H1 (cell line): Measurements from ENCODE around the gene TMEM63C. TPM values are rescaled to one million over a fixed set of nuclear protein-coding genes. Genes with fewer than 3 reads are reported as not detected.

Experiments used
- CTCF ChIA-PET: fragments of 300-600 bp; sonication (Branson Sonifier 250); formaldehyde crosslinking; loops from one replicate; lab custom pipeline; 2021; ENCODE audit not compliant: partially characterized antibody; lab: Charles Lee
- POLR2A ChIA-PET: fragments of 300-600 bp; sonication (Branson Sonifier 250); formaldehyde crosslinking; loops from one replicate; lab custom pipeline; 2021; ENCODE audit warnings: inconsistent platforms; ENCODE audit not compliant: partially characterized antibody; lab: Charles Lee
- DNase-seq, 2 experiments: peaks; one replicate each; pipeline versions ENCODE4 v3.0.0 to v3.0.0-alpha.2; 2010 to 2022; ENCODE audit warnings: low spot score in 2 of 2, low read depth in 1 of 2, mixed read lengths in 1 of 2
- FAIRE-seq: peaks from 2 replicates; lab custom pipeline; 2011; peaks lifted over from hg19 to GRCh38; lab: Jason Lieb, UNC
- H2AFZ ChIP-seq: 2 replicates; pipeline ENCODE4 v1.8.1; 2012; ENCODE audit warnings: low read length, inconsistent platforms
- H2AK5ac ChIP-seq: 2 replicates; pipeline ENCODE4 v1.6.1; 2013; ENCODE audit warnings: low read depth, low read length
- H2BK120ac ChIP-seq: replicated peaks from 2 replicates; pipeline ENCODE3; 2013; ENCODE audit warnings: low read depth, low read length, inconsistent platforms
- H2BK12ac ChIP-seq: 2 replicates; pipeline ENCODE4 v1.6.1; 2013; ENCODE audit warnings: low read depth, low read length
- H2BK15ac ChIP-seq: 2 replicates; pipeline ENCODE4 v1.6.1; 2013; ENCODE audit warnings: low read length
- H2BK20ac ChIP-seq: 2 replicates; pipeline ENCODE4 v1.6.1; 2013; ENCODE audit warnings: low read length
- H2BK5ac ChIP-seq: 2 replicates; pipeline ENCODE4 v1.6.1; 2013; ENCODE audit warnings: low read depth, low read length
- H3K14ac ChIP-seq: 2 replicates; pipeline ENCODE4 v1.6.1; 2013; ENCODE audit warnings: inconsistent platforms; ENCODE audit not compliant: insufficient read length
- H3K18ac ChIP-seq: 2 replicates; pipeline ENCODE4 v1.6.1; 2013; ENCODE audit warnings: low read length; ENCODE audit errors: extremely low read depth
- H3K23ac ChIP-seq: 2 replicates; pipeline ENCODE4 v1.6.1; 2013; ENCODE audit warnings: inconsistent platforms; ENCODE audit not compliant: insufficient read length
- H3K23me2 ChIP-seq: 2 replicates; pipeline ENCODE4 v1.6.1; 2013; ENCODE audit warnings: low read depth, low read length
- H3K27ac ChIP-seq: 2 replicates; pipeline ENCODE4 v1.6.1; 2011; ENCODE audit warnings: low read depth, low read length, inconsistent platforms
- H3K27me3 ChIP-seq, 4 experiments: replicated peaks in 1 of 4; 1 replicate in 1 of 4; 2 replicates in 3 of 4; pipeline versions ENCODE4 v1.6.1 to v1.8.1; 2011 to 2013; ENCODE audit warnings: low read length in 3 of 4, mild to moderate bottlenecking in 3 of 4, inconsistent platforms in 2 of 4, mixed read lengths in 2 of 4, moderate library complexity in 1 of 4; ENCODE audit not compliant: control insufficient read depth in 3 of 4, insufficient read depth in 3 of 4; ENCODE audit errors: extremely low read depth in 1 of 4
- H3K36me3 ChIP-seq, 4 experiments: 2 replicates each; pipeline versions ENCODE4 v1.6.1 to v1.8.1; 2011 to 2013; ENCODE audit warnings: mild to moderate bottlenecking in 4 of 4, low read length in 3 of 4, moderate library complexity in 2 of 4, control low read depth in 1 of 4, inconsistent platforms in 1 of 4; ENCODE audit not compliant: insufficient read depth in 4 of 4, control insufficient read depth in 2 of 4
- H3K4ac ChIP-seq: replicated peaks from 2 replicates; pipeline ENCODE3; 2013; ENCODE audit warnings: low read length, low read depth, mixed read lengths, inconsistent platforms; ENCODE audit not compliant: insufficient read length
- H3K4me1 ChIP-seq, 4 experiments: replicated peaks in 1 of 4; 1 replicate in 1 of 4; 2 replicates in 3 of 4; pipeline versions ENCODE4 v1.6.1 to v1.8.1; 2011 to 2013; ENCODE audit warnings: low read length in 3 of 4, inconsistent platforms in 2 of 4, mixed read lengths in 1 of 4; ENCODE audit not compliant: insufficient read depth in 4 of 4, control insufficient read depth in 3 of 4
- H3K4me2 ChIP-seq, 2 experiments: 2 replicates each; pipeline versions ENCODE4 v1.6.1 to v1.8.1; 2011 to 2013; ENCODE audit warnings: low read depth in 2 of 2, low read length in 2 of 2, control low read depth in 1 of 2, inconsistent platforms in 1 of 2, mild to moderate bottlenecking in 1 of 2; ENCODE audit not compliant: insufficient read depth in 1 of 2
- H3K4me3 ChIP-seq, 4 experiments: fragments of 200-600, 300-600 bp in 1 of 4; sonication (generic), shearing (Covaris generic), sonication (Bioruptor Twin) in 1 of 4; 2 replicates each; pipeline versions ENCODE4 v1.5.1 to v1.8.1; 2011 to 2016; ENCODE audit warnings: low read length in 4 of 4, low read depth in 3 of 4, control low read depth in 2 of 4, inconsistent platforms in 2 of 4, mild to moderate bottlenecking in 2 of 4, mixed read lengths in 1 of 4, moderate library complexity in 1 of 4; ENCODE audit not compliant: insufficient read depth in 2 of 4; ENCODE audit errors: extremely low read depth in 1 of 4
- H3K56ac ChIP-seq: replicated peaks from 2 replicates; pipeline ENCODE3; 2013; ENCODE audit warnings: low read depth, mild to moderate bottlenecking, mixed read lengths, low read length, inconsistent platforms; ENCODE audit not compliant: insufficient read length
- H3K79me1 ChIP-seq: 2 replicates; pipeline ENCODE4 v1.6.1; 2013; ENCODE audit warnings: low read depth, low read length, control low read depth
- H3K79me2 ChIP-seq, 2 experiments: 2 replicates each; pipeline versions ENCODE4 v1.6.1 to v1.8.1; 2012 to 2013; ENCODE audit warnings: low read length in 2 of 2, mild to moderate bottlenecking in 2 of 2, inconsistent platforms in 1 of 2; ENCODE audit not compliant: insufficient read depth in 2 of 2, control insufficient read depth in 1 of 2
- H3K9ac ChIP-seq, 4 experiments: replicated peaks in 1 of 4; 1 replicate in 1 of 4; 2 replicates in 3 of 4; pipeline versions ENCODE4 v1.6.1 to v1.8.1; 2011 to 2013; ENCODE audit warnings: low read depth in 3 of 4, low read length in 3 of 4, control low read depth in 2 of 4, mild to moderate bottlenecking in 2 of 4, moderate library complexity in 2 of 4, inconsistent platforms in 1 of 4; ENCODE audit errors: extremely low read depth in 1 of 4
- H3K9me3 ChIP-seq, 2 experiments: 2 replicates each; pipeline versions ENCODE4 v1.6.1 to v1.8.1; 2012 to 2013; ENCODE audit warnings: mild to moderate bottlenecking in 2 of 2, moderate library complexity in 2 of 2, control low read depth in 1 of 2, inconsistent platforms in 1 of 2, low read depth in 1 of 2, low read length in 1 of 2, mixed read lengths in 1 of 2; ENCODE audit not compliant: insufficient read depth in 2 of 2
- H4K20me1 ChIP-seq, 2 experiments: replicated peaks in 1 of 2; 2 replicates each; pipeline versions ENCODE3 to v1.8.1; 2011 to 2013; ENCODE audit warnings: inconsistent platforms in 2 of 2, low read length in 2 of 2, mild to moderate bottlenecking in 1 of 2; ENCODE audit not compliant: insufficient read depth in 2 of 2, control insufficient read depth in 1 of 2
- H4K5ac ChIP-seq: 2 replicates; pipeline ENCODE4 v1.6.1; 2013; ENCODE audit warnings: low read length, low read depth, mixed read lengths, inconsistent platforms; ENCODE audit not compliant: insufficient read length
- H4K8ac ChIP-seq: 2 replicates; pipeline ENCODE4 v1.8.0; 2013; ENCODE audit warnings: mild to moderate bottlenecking, moderate library complexity, low read length, inconsistent platforms; ENCODE audit not compliant: insufficient read depth; ENCODE audit errors: extremely low read depth
- H4K91ac ChIP-seq: replicated peaks from 2 replicates; pipeline ENCODE3; 2013; ENCODE audit warnings: low read length, mixed read lengths, inconsistent platforms; ENCODE audit not compliant: insufficient read length
- BACH1 ChIP-seq: IDR thresholded peaks from 2 replicates; pipeline ENCODE4 v1.6.1; 2012; ENCODE audit warnings: low read length, improper control_type of control experiment
- BRCA1 ChIP-seq: IDR thresholded peaks from 2 replicates; pipeline ENCODE4 v1.6.1; 2012; ENCODE audit warnings: low read depth, low read length, improper control_type of control experiment
- CHD1 ChIP-seq: IDR thresholded peaks from 2 replicates; pipeline ENCODE4 v1.6.1; 2012; ENCODE audit warnings: low read depth, low read length, improper control_type of control experiment
- EGR1 ChIP-seq: IDR thresholded peaks from 2 replicates; pipeline ENCODE4 v1.6.1; 2011; ENCODE audit warnings: low read depth, low read length, borderline replicate concordance
- FOSL1 ChIP-seq: IDR thresholded peaks from 2 replicates; pipeline ENCODE4 v1.6.1; 2011; ENCODE audit warnings: mild to moderate bottlenecking, low read depth, low read length, moderate library complexity; ENCODE audit not compliant: insufficient read depth
- NRF1 ChIP-seq: IDR thresholded peaks from 2 replicates; pipeline ENCODE4 v1.6.1; 2011; ENCODE audit warnings: mild to moderate bottlenecking, low read depth, low read length, improper control_type of control experiment
- POLR2AphosphoS5 ChIP-seq: IDR thresholded peaks from 2 replicates; pipeline ENCODE4 v1.6.1; 2011; ENCODE audit warnings: low read depth, low read length
- RAD21 ChIP-seq, 2 experiments: IDR thresholded peaks in 1 of 2; conservative IDR thresholded peaks in 1 of 2; 2 replicates each; pipeline ENCODE4 v1.6.1; 2011; ENCODE audit warnings: low read depth in 2 of 2, low read length in 2 of 2, improper control_type of control experiment in 1 of 2, inconsistent platforms in 1 of 2, mild to moderate bottlenecking in 1 of 2, moderate library complexity in 1 of 2
- RBBP5 ChIP-seq: IDR thresholded peaks from 2 replicates; pipeline ENCODE4 v1.7.1; 2012; ENCODE audit warnings: low read depth, mild to moderate bottlenecking, inconsistent platforms, low read length, moderate library complexity, borderline replicate concordance
- SIX5 ChIP-seq: IDR thresholded peaks from 2 replicates; pipeline ENCODE4 v1.6.1; 2011; ENCODE audit warnings: mild to moderate bottlenecking, low read depth, low read length
- SUZ12 ChIP-seq: fragments of 200-600 bp; sonication (generic); IDR thresholded peaks from 2 replicates; pipeline ENCODE4 v1.6.1; 2012; ENCODE audit warnings: mild to moderate bottlenecking, inconsistent platforms, low read length, moderate library complexity, mixed read lengths
- TAF1 ChIP-seq: IDR thresholded peaks from 2 replicates; pipeline ENCODE4 v1.6.1; 2011; ENCODE audit warnings: mild to moderate bottlenecking, low read depth, low read length
- WGBS, 2 experiments: shearing (Covaris generic) in 1 of 2; methylation state at CpG; one replicate each; pipeline versions ENCODE4 v1.1.6 to v1.1.7; 2013 to 2015; ENCODE audit warnings: low lambda C conversion rate in 2 of 2, mixed read lengths in 2 of 2, inconsistent platforms in 1 of 2, low coverage in 1 of 2, missing lambda C conversion rate in 1 of 2; ENCODE audit not compliant: insufficient replicate concordance in 2 of 2, insufficient coverage in 1 of 2, insufficient read length in 1 of 2; ENCODE audit errors: extremely low coverage in 1 of 2, missing lambda C conversion rate in 1 of 2; 5-methylcytosine and 5-hydroxymethylcytosine counted together
- polyA plus RNA-seq, 7 experiments: library from polyadenylated mRNA; depleted of rRNA in 3 of 7; stranded (reverse) in 5 of 7; unstranded in 2 of 7; fragments of >200 nt in 5 of 7; fragments of 200-250 nt in 2 of 7; gene quantifications; 1 replicate in 5 of 7; 2 replicates in 1 of 7; 4 replicates in 1 of 7; pipeline versions ENCODE4 v1.2.1 to v1.2.3, GENCODE V29; 2011 to 2013; ENCODE audit warnings: missing spikeins in 2 of 7, mixed read lengths in 2 of 7
- total RNA-seq: library from RNA; stranded (reverse); fragmentation: NEBNext Ultra II Directional; extraction: Animal tissue kit (Norgen Biotek cat#: 25700); gene quantifications from 2 replicates; pipeline ENCODE4 v1.2.1, GENCODE V29; 2021
- TF ChIP-seq, protein P1 (sequence below): IDR thresholded peaks from 2 replicates; pipeline ENCODE4 v1.6.1; 2012; ENCODE audit warnings: low read length, inconsistent platforms

TMEM63C gene
- total and polyA plus RNA-seq, 2 of the 8 experiments (the other 6 are each of a cell fraction or from before 2014, with no cell fraction given): 3.0 to 7.6 TPM

DNA sequence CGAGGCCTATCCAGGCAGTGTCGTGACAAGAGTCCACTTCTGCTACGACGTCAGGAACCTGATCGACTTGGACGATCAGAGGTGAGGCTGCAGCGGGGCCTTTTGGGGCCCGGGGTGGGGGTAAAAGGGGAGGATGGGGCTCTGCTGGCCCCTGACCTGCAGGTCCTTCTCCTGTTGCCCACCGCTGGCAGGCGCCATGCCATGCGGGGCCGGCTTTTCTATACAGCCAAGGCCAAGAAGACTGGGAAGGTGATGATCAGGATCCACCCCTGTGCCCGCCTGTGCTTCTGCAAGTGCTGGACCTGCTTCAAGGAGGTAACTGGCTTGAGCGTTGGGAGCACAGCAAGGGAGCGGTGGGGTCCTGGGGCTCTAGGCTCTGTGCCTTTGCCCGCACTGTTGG lies 57.8 kb downstream of the TMEM63C start:
- Histone ChIP-seq H2AFZ (no peak overlapping the region), H2BK15ac (no peak overlapping the region), H4K91ac (no peak overlapping the region), H3K4me1 (no peaks in the 10 kb centered on the region; a peak in 1 of 7 replicates), H3K79me1 (no peaks in the 10 kb centered on the region), H4K5ac (no peak overlapping the region), H2BK12ac (no peak overlapping the region), H3K27me3 (no peaks in the 10 kb centered on the region), H3K9ac (no peak overlapping the region), H3K4ac (no peak overlapping the region), H2AK5ac (no peak overlapping the region), H3K79me2 (no peaks in the 10 kb centered on the region), H3K14ac (no peak overlapping the region), H3K9me3 (no peaks in the 10 kb centered on the region), H3K18ac (no peak overlapping the region), H4K20me1 (peaks cover 2% of the 10 kb centered on the region in 2 experiments), H3K27ac (no peak overlapping the region), H3K36me3 (no peaks in the 10 kb centered on the region; a peak in 3 of 8 replicates), H3K23ac (no peak overlapping the region), H3K4me3 (no peak overlapping the region), H3K4me2 (no peak overlapping the region), H4K8ac (no peak overlapping the region), H2BK20ac (no peak overlapping the region), H3K23me2 (no peaks in the 10 kb centered on the region), H3K56ac (no peak overlapping the region), H2BK120ac (no peak overlapping the region), H2BK5ac (no peak overlapping the region)
- ChIA-PET CTCF (interaction anchor here (0.9 to 6.6 kb wide), 23 partner anchors 9 to 92 kb away, joined by 3 to 52 read pairs (median 4); partner anchors contain the start of gene TMEM63C), POLR2A (interaction anchor here (1.0 kb wide), 1 partner anchor 16 kb away, joined by 3 read pairs; no protein-coding TSS in a partner anchor)
- no peak for FAIRE-seq
- WGBS, 2 experiments: 98% methylated on average over 14 of the region's 16 CpGs; no CpG with 5 or more reads in 1 of the 2 experiments
- DNase-seq: no peak
- TF ChIP-seq FOSL1 (no peak), CHD1 (no peak), TAF1 (no peak), SIX5 (no peak), RAD21 (IDR thresholded peaks at IDR 0.05 in 1 of 2, conservative IDR thresholded peaks at IDR 0.05 in 1 of 2; ENCODE audit: low read depth in 2 of 2, low read length in 2 of 2) (no peak), RBBP5 (no peak), POLR2AphosphoS5 (no peak), EGR1 (no peak), BACH1 (no peak), SUZ12 (no peak), NRF1 (no peak), BRCA1 (no peak)
- TF ChIP-seq, protein P1, sequence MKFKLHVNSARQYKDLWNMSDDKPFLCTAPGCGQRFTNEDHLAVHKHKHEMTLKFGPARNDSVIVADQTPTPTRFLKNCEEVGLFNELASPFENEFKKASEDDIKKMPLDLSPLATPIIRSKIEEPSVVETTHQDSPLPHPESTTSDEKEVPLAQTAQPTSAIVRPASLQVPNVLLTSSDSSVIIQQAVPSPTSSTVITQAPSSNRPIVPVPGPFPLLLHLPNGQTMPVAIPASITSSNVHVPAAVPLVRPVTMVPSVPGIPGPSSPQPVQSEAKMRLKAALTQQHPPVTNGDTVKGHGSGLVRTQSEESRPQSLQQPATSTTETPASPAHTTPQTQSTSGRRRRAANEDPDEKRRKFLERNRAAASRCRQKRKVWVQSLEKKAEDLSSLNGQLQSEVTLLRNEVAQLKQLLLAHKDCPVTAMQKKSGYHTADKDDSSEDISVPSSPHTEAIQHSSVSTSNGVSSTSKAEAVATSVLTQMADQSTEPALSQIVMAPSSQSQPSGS: no peak
